ENCODE results near the gene PRDX2. TPM values are rescaled to one million over a fixed set of nuclear protein-coding genes. Genes with fewer than 3 reads are reported as not detected.

PRDX2 gene
- polyA plus RNA-seq, 3 donors, result 40.0 to 71.5 (median 46.7) TPM

GRCh38 chr19:12797141-12797587, 4.4 kb downstream of the PRDX2 start:
- H3K9me3 ChIP-seq (replicated peaks in 1 of 2; ENCODE audit: control insufficient read depth in 1 of 2, insufficient read depth in 1 of 2, low read length in 2 of 2), result no peaks in the 10 kb centered on the region
- H3K27ac Mint-ChIP-seq, result peak overlapping the region in 1 of 7 donors; percentile 12
- H3K9me3 Mint-ChIP-seq, result peaks cover 0 to 10% (median 2%) of the 10 kb centered on the region in 7 donors

More at GRCh38 chr19:12797141-12797587, 4.4 kb downstream of the PRDX2 start:
- peak in 1 of 3 donors; percentile 22 for DNase-seq
- H3K27me3 ChIP-seq (ENCODE audit: control insufficient read depth in 2 of 2, insufficient read depth in 2 of 2, low read length in 2 of 2), result peaks cover under 1 to 22% of the 10 kb centered on the region in 2 donors
- no peak for TF ChIP-seq CTCF (IDR thresholded peaks at IDR 0.05)
- intact Hi-C loops (cut with micrococcal nuclease), result loop anchor here (2.0 to 10.0 kb wide), 5 partner anchors 30 to 298 kb away; no protein-coding TSS in a partner anchor
- no peak overlapping the region for H3K4me2 ChIP-seq (replicated peaks; ENCODE audit: extremely low read depth, low read length, poor library complexity, severe bottlenecking)
- H2AFZ ChIP-seq (ENCODE audit: insufficient read depth, low read depth, low read length, poor library complexity, severe bottlenecking), result no peak overlapping the region
- peaks cover 38% of the 10 kb centered on the region for H4K20me1 ChIP-seq (ENCODE audit: insufficient read depth, low read length)
- Mint-ChIP-seq H3K36me3 (peaks cover 5 to 28% of the 10 kb centered on the region in 2 donors), H3K4me1 (peaks cover 40% of the 10 kb centered on the region), H3K27me3 (ENCODE audit: low read depth in 3 of 3) (peaks cover 6 to 24% (median 16%) of the 10 kb centered on the region in 3 donors), H3K4me3 (no peak overlapping the region)
- 92% methylated on average over 1 of the region's 6 CpGs for WGBS (ENCODE audit: insufficient coverage)
- no peaks in the 10 kb centered on the region for H3K36me3 ChIP-seq (replicated peaks in 1 of 2; ENCODE audit: control insufficient read depth in 1 of 2, insufficient read depth in 2 of 2, low read length in 2 of 2)
- H3K79me2 ChIP-seq (ENCODE audit: insufficient read depth, low read length), result peaks cover 30% of the 10 kb centered on the region
- no peak overlapping the region for H3K9ac ChIP-seq (ENCODE audit: insufficient read depth, low read length, poor library complexity, severe bottlenecking)
- peak overlapping the region in 1 of 3 experiments; percentile 63 for H3K4me3 ChIP-seq (replicated peaks in 1 of 3; ENCODE audit: low read depth in 2 of 3, low read length in 3 of 3)
- no peak overlapping the region for H3K27ac ChIP-seq (ENCODE audit: low read depth in 1 of 2, low read length in 2 of 2)
- H3K4me1 ChIP-seq (ENCODE audit: control insufficient read depth in 1 of 2, insufficient read depth in 2 of 2, low read length in 2 of 2), result peaks cover 42 to 51% of the 10 kb centered on the region in 2 donors

All from CD14-positive monocyte (primary cell).